ENCODE results near the gene KMT2E. TPM values are rescaled to one million over a fixed set of nuclear protein-coding genes. Genes with fewer than 3 reads are reported as not detected.
A peak's percentile ranks its signal among the peaks of the same experiment; 100 is the strongest.

KMT2E gene
- total and polyA plus RNA-seq, 4 donors = 20.3 to 277 (median 62.8) TPM

- ATAC-seq (ENCODE audit: insufficient read depth, low FRiP score) = no peak
- H3K9ac ChIP-seq (ENCODE audit: insufficient read depth in 1 of 2, low read length in 2 of 2) = peak overlapping the region; percentile 99 to 100
- peaks cover 0 to 46% (median 5%) of the 10 kb centered on the region in 5 donors for H3K4me1 ChIP-seq (ENCODE audit: control insufficient read depth in 5 of 5, insufficient read depth in 5 of 5, low read length in 5 of 5)
- peak overlapping the region; percentile 64 for H3K4me3 ChIP-seq
- peak in 1 of 3 donors; percentile 74 for DNase-seq
- H3K27ac ChIP-seq (ENCODE audit: low read depth in 1 of 2, low read length in 1 of 2) = peak overlapping the region in 1 of 2 donors; percentile 94
- no peaks in the 10 kb centered on the region for H3K27me3 ChIP-seq (ENCODE audit: control insufficient read depth in 3 of 3, insufficient read depth in 3 of 3, low read length in 2 of 3)
- peaks cover 0 to 22% (median 0%) of the 10 kb centered on the region in 4 donors for H3K36me3 ChIP-seq (ENCODE audit: control insufficient read depth in 4 of 4, insufficient read depth in 4 of 4, low read length in 4 of 4)
- no peak for TF ChIP-seq CTCF (IDR thresholded peaks at IDR 0.05; ENCODE audit: control extremely low read depth, extremely low read depth)
- no peaks in the 10 kb centered on the region for H3K9me3 ChIP-seq (ENCODE audit: control insufficient read depth in 4 of 4, insufficient read depth in 3 of 4, low read length in 3 of 4)
- WGBS, 2 donors = 3 to 4% methylated on average over 7 of the region's 7 CpGs
Observed at GRCh38 chr7:105011141-105011830, 2.7 kb upstream of the KMT2E start.

- peaks cover 1 to 44% (median 9%) of the 10 kb centered on the region in 5 donors for H3K4me1 ChIP-seq (ENCODE audit: control insufficient read depth in 5 of 5, insufficient read depth in 5 of 5, low read length in 5 of 5)
- peak overlapping the region; percentile 99 to 100 for H3K9ac ChIP-seq (ENCODE audit: insufficient read depth in 1 of 2, low read length in 2 of 2)
- H3K9me3 ChIP-seq (ENCODE audit: control insufficient read depth in 4 of 4, insufficient read depth in 3 of 4, low read length in 3 of 4) = no peaks in the 10 kb centered on the region
- 0% methylated on average over 21 of the region's 21 CpGs for WGBS, 2 donors
- peak overlapping the region; percentile 94 to 99 for H3K27ac ChIP-seq (ENCODE audit: low read depth in 1 of 2, low read length in 1 of 2)
- no peaks in the 10 kb centered on the region for H3K27me3 ChIP-seq (ENCODE audit: control insufficient read depth in 3 of 3, insufficient read depth in 3 of 3, low read length in 2 of 3)
- H3K4me3 ChIP-seq = peak overlapping the region; percentile 64
- DNase-seq (peak; percentile 28 to 53 (median 47)), ATAC-seq (ENCODE audit: insufficient read depth, low FRiP score) (no peak)
- no peak for TF ChIP-seq CTCF (IDR thresholded peaks at IDR 0.05; ENCODE audit: control extremely low read depth, extremely low read depth)
- peaks cover 0 to 22% (median 0%) of the 10 kb centered on the region in 4 donors for H3K36me3 ChIP-seq (ENCODE audit: control insufficient read depth in 4 of 4, insufficient read depth in 4 of 4, low read length in 4 of 4)
Observed at GRCh38 chr7:105011831-105012502, 2.0 kb upstream of the KMT2E start.

- DNase-seq (peak; percentile 99), ATAC-seq (ENCODE audit: insufficient read depth, low FRiP score) (peak; percentile 89)
- H3K9me3 ChIP-seq (ENCODE audit: control insufficient read depth in 4 of 4, insufficient read depth in 3 of 4, low read length in 3 of 4) = no peaks in the 10 kb centered on the region
- no peak for TF ChIP-seq CTCF (IDR thresholded peaks at IDR 0.05; ENCODE audit: control extremely low read depth, extremely low read depth)
- no peaks in the 10 kb centered on the region for H3K27me3 ChIP-seq (ENCODE audit: control insufficient read depth in 3 of 3, insufficient read depth in 3 of 3, low read length in 2 of 3)
- WGBS, 2 donors = 0 to 1% methylated on average over 54 of the region's 54 CpGs
- peak overlapping the region; percentile 74 for H3K4me3 ChIP-seq
- peak overlapping the region; percentile 99 for H3K27ac ChIP-seq (ENCODE audit: low read depth in 1 of 2, low read length in 1 of 2)
- H3K36me3 ChIP-seq (ENCODE audit: control insufficient read depth in 4 of 4, insufficient read depth in 4 of 4, low read length in 4 of 4) = peaks cover 0 to 22% (median 0%) of the 10 kb centered on the region in 4 donors
- H3K9ac ChIP-seq (ENCODE audit: insufficient read depth in 1 of 2, low read length in 2 of 2) = peak overlapping the region; percentile 99 to 100
- H3K4me1 ChIP-seq (ENCODE audit: control insufficient read depth in 5 of 5, insufficient read depth in 5 of 5, low read length in 5 of 5) = peaks cover 1 to 48% (median 9%) of the 10 kb centered on the region in 5 donors
Observed at GRCh38 chr7:105012503-105013220, 1.3 kb upstream of the KMT2E start.

Data from lung (tissue), 12 donors.